B cell (primary cell): Measurements from ENCODE around the gene CAPZB. TPM values are rescaled to one million over a fixed set of nuclear protein-coding genes. Genes with fewer than 3 reads are reported as not detected.

ENCODE experiments used
- ATAC-seq: fragments of 200-7000 bp; cut with Tn5 transposase; one replicate; pipeline ENCODE4 v1.10.0; 2021; ENCODE audit warnings: low read depth, mild to moderate bottlenecking, moderate number of reproducible peaks, moderate library complexity
- CTCF ChIA-PET: fragments of 350-600 bp; sonication (Branson Sonifier 250); formaldehyde crosslinking; loops from one replicate; lab custom pipeline; 2021; ENCODE audit warnings: antibody characterized with exemption, inconsistent platforms; lab: Charles Lee
- POLR2A ChIA-PET: fragments of 350-600 bp; sonication (Branson Sonifier 250); formaldehyde crosslinking; loops from one replicate; lab custom pipeline; 2021; ENCODE audit warnings: antibody characterized with exemption; lab: Charles Lee
- DNase-seq: peaks from one replicate; pipeline ENCODE4 v3.0.0; 2013
- H2AFZ ChIP-seq: 2 replicates; pipeline ENCODE4 v1.6.1; 2012; ENCODE audit warnings: mild to moderate bottlenecking, low read depth, low read length; ENCODE audit not compliant: insufficient read depth, poor library complexity, severe bottlenecking
- H3K27ac ChIP-seq, 2 donors: 1 replicate in 1 of 2; 2 replicates in 1 of 2; pipeline ENCODE4 v1.5.1; 2012 to 2013; ENCODE audit warnings: low read length in 2 of 2, mild to moderate bottlenecking in 2 of 2, moderate library complexity in 1 of 2
- H3K27me3 ChIP-seq, 4 experiments: fragments of 200-600 bp in 1 of 4; sonication (generic) in 1 of 4; replicated peaks in 1 of 4; 1 replicate in 2 of 4; 2 replicates in 2 of 4; pipeline versions ENCODE4 v1.6.1 to v1.7.0; 2013 to 2016; ENCODE audit warnings: low read length in 3 of 4, mild to moderate bottlenecking in 2 of 4, mixed read lengths in 1 of 4, moderate library complexity in 1 of 4; ENCODE audit not compliant: insufficient read depth in 4 of 4, control insufficient read depth in 3 of 4; ENCODE audit errors: control extremely low read depth in 1 of 4
- H3K36me3 ChIP-seq, 2 experiments: replicated peaks in 1 of 2; 1 replicate in 1 of 2; 2 replicates in 1 of 2; pipeline versions ENCODE4 v1.6.1 to v1.7.1; 2013; ENCODE audit warnings: low read length in 1 of 2; ENCODE audit not compliant: insufficient read depth in 2 of 2, control insufficient read depth in 1 of 2; ENCODE audit errors: control extremely low read depth in 1 of 2, extremely low read depth in 1 of 2
- H3K4me1 ChIP-seq, 2 donors: fragments of 200-600 bp in 1 of 2; sonication (generic) in 1 of 2; 1 replicate in 1 of 2; 2 replicates in 1 of 2; pipeline versions ENCODE4 v1.5.1 to v1.6.1; 2013 to 2017; ENCODE audit warnings: low read length in 2 of 2; ENCODE audit not compliant: control insufficient read depth in 2 of 2, insufficient read depth in 2 of 2
- H3K4me2 ChIP-seq: replicated peaks from 2 replicates; pipeline ENCODE3; 2012; ENCODE audit warnings: mild to moderate bottlenecking, low read depth, low read length; ENCODE audit not compliant: poor library complexity, severe bottlenecking
- H3K4me3 ChIP-seq, 5 experiments: fragments of 200-600 bp in 1 of 5; sonication (generic) in 1 of 5; 1 replicate in 3 of 5; 2 replicates in 2 of 5; pipeline versions ENCODE4 v1.5.1 to v1.7.0; 2011 to 2016; ENCODE audit warnings: low read length in 4 of 5, mild to moderate bottlenecking in 4 of 5, low read depth in 2 of 5, control low read depth in 1 of 5, moderate library complexity in 1 of 5; ENCODE audit not compliant: insufficient read depth in 1 of 5; ENCODE audit errors: control extremely low read depth in 1 of 5, extremely low read depth in 1 of 5
- H3K79me2 ChIP-seq: fragments of 200-600 bp; sonication (generic); one replicate; pipeline ENCODE4 v1.6.0; 2016; ENCODE audit warnings: low read length; ENCODE audit not compliant: control insufficient read depth, insufficient read depth
- H3K9ac ChIP-seq: fragments of 200-600 bp; sonication (generic); 2 replicates; pipeline ENCODE4 v1.6.1; 2017; ENCODE audit warnings: mild to moderate bottlenecking, low read length, moderate library complexity
- H3K9me3 ChIP-seq, 3 donors: one replicate each; pipeline versions ENCODE4 v1.6.1 to v1.7.1; 2013; ENCODE audit warnings: low read length in 2 of 3; ENCODE audit not compliant: control insufficient read depth in 2 of 3, insufficient read depth in 1 of 3; ENCODE audit errors: control extremely low read depth in 1 of 3
- H4K20me1 ChIP-seq: 2 replicates; pipeline ENCODE4 v1.6.0; 2012; ENCODE audit warnings: mild to moderate bottlenecking, low read length; ENCODE audit not compliant: insufficient read depth, control insufficient read depth, poor library complexity, severe bottlenecking
- H3K27ac Mint-ChIP-seq: one replicate; pipeline ENCODE4 v1.8.0; 2021; ENCODE audit warnings: mixed read lengths
- H3K27me3 Mint-ChIP-seq: one replicate; pipeline ENCODE4 v1.8.0; 2021; ENCODE audit warnings: mixed read lengths
- H3K4me1 Mint-ChIP-seq: one replicate; pipeline ENCODE4 v1.8.0; 2021; ENCODE audit warnings: mixed read lengths
- H3K4me3 Mint-ChIP-seq: one replicate; pipeline ENCODE4 v1.8.0; 2021; ENCODE audit warnings: mixed read lengths
- H3K9me3 Mint-ChIP-seq: one replicate; pipeline ENCODE4 v1.8.0; 2022; ENCODE audit warnings: mixed read lengths; ENCODE audit not compliant: insufficient read depth
- CTCF ChIP-seq: fragments of 200-600 bp; IDR thresholded peaks from one replicate; pipeline ENCODE4 v1.8.0; 2022; ENCODE audit warnings: antibody characterized with exemption, mild to moderate bottlenecking
- EZH2 ChIP-seq: IDR thresholded peaks from 2 replicates; pipeline ENCODE4 v1.6.1; 2012; ENCODE audit warnings: borderline replicate concordance, low read depth, mild to moderate bottlenecking, moderate library complexity, low read length; ENCODE audit not compliant: insufficient read depth, poor library complexity, severe bottlenecking
- WGBS: methylation state at CpG from one replicate; pipeline ENCODE4 v1.1.5; 2013; ENCODE audit warnings: missing lambda C conversion rate; ENCODE audit not compliant: insufficient coverage; 5-methylcytosine and 5-hydroxymethylcytosine counted together
- intact Hi-C: fragments of 100-400 bp; cut with micrococcal nuclease; formaldehyde crosslinking; loops from one replicate; pipeline ENCODE4 v1.10.0; 2022
- polyA plus RNA-seq: library from polyadenylated mRNA; depleted of rRNA; stranded (reverse); fragments of >200 nt; gene quantifications from 2 replicates; pipeline ENCODE4 v1.2.3, GENCODE V29; 2012
- total RNA-seq, 2 donors: library from RNA; stranded (reverse); fragments of 120-200 nt in 1 of 2; gene quantifications; 1 replicate in 1 of 2; 2 replicates in 1 of 2; pipeline versions ENCODE4 v1.2.3 to v1.2.4, GENCODE V29; 2013 to 2022

The CAPZB gene
- total and polyA plus RNA-seq, 2 donors (not counting 1 experiment from before 2014, with no cell fraction given) = 126 to 193 TPM

GRCh38 chr1:19488136-19488535, 2.8 kb upstream of the CAPZB start:
- POLR2A ChIA-PET = interaction anchor here (0.7 to 2.0 kb wide), 3 partner anchors 17 to 94 kb away, joined by 3 to 5 read pairs (median 3); no protein-coding TSS in a partner anchor

More at GRCh38 chr1:19488136-19488535, 2.8 kb upstream of the CAPZB start:
- H3K4me2 ChIP-seq = peak overlapping the region; percentile 36
- no peak for DNase-seq
- H3K36me3 ChIP-seq = peaks cover 0 to 7% of the 10 kb centered on the region in 2 experiments
- peaks cover 28 to 37% of the 10 kb centered on the region in 2 donors for H3K4me1 ChIP-seq
- H4K20me1 ChIP-seq = peaks cover 20% of the 10 kb centered on the region
- H3K9me3 ChIP-seq = no peaks in the 10 kb centered on the region
- Mint-ChIP-seq H3K27me3 (no peaks in the 10 kb centered on the region), H3K4me3 (no peak overlapping the region), H3K9me3 (no peaks in the 10 kb centered on the region), H3K4me1 (peaks cover 42% of the 10 kb centered on the region), H3K27ac (peak overlapping the region; percentile 80)
- H3K9ac ChIP-seq = no peak overlapping the region
- CTCF ChIA-PET = interaction anchor here (0.6 to 3.2 kb wide), 14 partner anchors 18 to 118 kb away, joined by 3 to 51 read pairs (median 5); a partner anchor contains a TSS
- intact Hi-C loops = loop anchor here (5.0 kb wide), 2 partner anchors 36 to 164 kb away; no protein-coding TSS in a partner anchor
- H3K79me2 ChIP-seq = peaks cover 32% of the 10 kb centered on the region
- WGBS = 78% methylated on average over 2 of the region's 7 CpGs
- TF ChIP-seq CTCF (no peak), EZH2 (no peak)
- no peak overlapping the region for H3K4me3 ChIP-seq
- no peaks in the 10 kb centered on the region for H3K27me3 ChIP-seq
- H3K27ac ChIP-seq = peak overlapping the region; percentile 51 to 55
- no peak for ATAC-seq
- no peak overlapping the region for H2AFZ ChIP-seq
